ENCODE data around the gene CNN1. TPM values are rescaled to one million over a fixed set of nuclear protein-coding genes. Genes with fewer than 3 reads are reported as not detected.
A peak's percentile ranks its signal among the peaks of the same experiment; 100 is the strongest.

Gene CNN1
- total and polyA plus RNA-seq, 9 of the 15 experiments (the other 6 are each of a cell fraction or from before 2014, with no cell fraction given): 0.23 to 10.6 (median 5.2) TPM

DNA sequence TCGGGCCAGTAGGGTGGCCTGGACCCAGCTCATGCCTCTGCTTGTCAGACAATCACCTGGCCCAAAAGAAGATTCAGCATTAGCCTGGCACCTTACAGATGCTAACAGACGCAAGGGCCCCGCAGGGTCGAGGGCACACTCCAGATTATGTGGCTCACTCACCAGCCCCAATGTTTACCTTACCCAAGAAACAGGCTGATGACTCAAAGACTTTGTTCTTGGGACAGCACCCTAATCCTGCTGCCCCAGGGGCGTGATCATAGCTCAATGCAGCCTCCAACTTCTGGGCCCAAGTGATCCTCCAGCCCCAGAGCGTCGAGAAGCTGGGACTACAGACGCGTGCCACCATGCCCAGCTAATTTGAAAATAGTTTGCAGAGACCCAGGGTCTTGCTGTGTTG, 19.5 kb upstream of the CNN1 start:
- TF ChIP-seq IFI16 (CRISPR knock-in tag; IDR thresholded peaks at IDR 0.05) (no peak), ZNF695 (CRISPR knock-in tag; IDR thresholded peaks at IDR 0.05) (no peak), PURB (CRISPR knock-in tag; IDR thresholded peaks at IDR 0.05; ENCODE audit: low read depth) (no peak), ZNF699 (CRISPR knock-in tag; IDR thresholded peaks at IDR 0.05; ENCODE audit: insufficient replicate concordance) (no peak), HDAC1 (IDR thresholded peaks at IDR 0.05) (no peak), ZNF143 (CRISPR knock-in tag; IDR thresholded peaks at IDR 0.05) (no peak), RBM39 (optimal IDR thresholded peaks at IDR 0.05; ENCODE audit: low read depth, low read length) (no peak), NFE2 (IDR thresholded peaks at IDR 0.05; ENCODE audit: low read depth) (no peak), XRCC4 (IDR thresholded peaks at IDR 0.05; ENCODE audit: extremely low read depth, insufficient read depth, insufficient read length) (no peak), SMARCC2 (IDR thresholded peaks at IDR 0.05; ENCODE audit: low read depth) (no peak)
- BruUV-seq (replicated peaks): no TSS peak
- Histone ChIP-seq H3K9ac (ENCODE audit: insufficient read depth in 1 of 2, low read depth in 2 of 2, low read length in 2 of 2) (peak overlapping the region in 1 of 2 experiments; percentile 56; a peak in 2 of 4 replicates), H3K79me2 (ENCODE audit: control insufficient read depth, insufficient read depth, low read length) (no peaks in the 10 kb centered on the region), H3K9me1 (ENCODE audit: control insufficient read depth, insufficient read depth, low read length) (no peaks in the 10 kb centered on the region), H3K4me1 (replicated peaks in 1 of 2; ENCODE audit: control insufficient read depth in 2 of 2, insufficient read depth in 2 of 2, low read length in 2 of 2) (peaks cover 0 to under 1% of the 10 kb centered on the region in 2 experiments; a peak in 1 of 5 replicates), H2AFZ (ENCODE audit: low read depth, low read length) (no peak overlapping the region), H3K4me2 (ENCODE audit: insufficient read depth, low read length) (no peak overlapping the region), H3K36me3 (ENCODE audit: control insufficient read depth, insufficient read depth, low read length) (peaks cover 29% of the 10 kb centered on the region; the same call in 2 of the 3 replicates), H3K9me3 (replicated peaks; ENCODE audit: control insufficient read depth, insufficient read depth, low read depth, low read length) (no peaks in the 10 kb centered on the region), H4K20me1 (replicated peaks; ENCODE audit: control insufficient read depth, insufficient read depth, low read length) (no peaks in the 10 kb centered on the region), H3K4me3 (no peak overlapping the region), H3K27ac (ENCODE audit: extremely low read depth, low read depth, low read length) (no peak overlapping the region), H3K27me3 (ENCODE audit: control insufficient read depth in 2 of 2, insufficient read depth in 2 of 2, low read length in 2 of 2) (no peaks in the 10 kb centered on the region)
- no peak for DNase-seq (ENCODE audit: extremely low read depth in 1 of 4, low spot score in 3 of 4)
- WGBS (ENCODE audit: insufficient coverage, low coverage, missing lambda C conversion rate): 92% methylated on average over 8 of the region's 9 CpGs
- no peak for ATAC-seq
- intact Hi-C loops (cut with micrococcal nuclease): no loop called here
- ChIA-PET POLR2A (interaction anchor here (0.6 to 2.5 kb wide), 2 partner anchors 9 to 534 kb away, joined by 3 to 13 read pairs; partner anchors contain the start of gene ECSIT), CTCF (ENCODE audit: low intra/inter-chr PET ratio) (no interaction called here)
- FAIRE-seq: no peak
- in situ Hi-C loops (cut with MboI): no loop called here
